HG03469 (cell line): ENCODE data around the gene OSCP1.

Experiments
- ATAC-seq: cut with Tn5 transposase; IDR thresholded peaks from one replicate; pipeline ENCODE4 v1.9.1; 2021; ENCODE audit warnings: mild to moderate bottlenecking, moderate library complexity, moderate number of reproducible peaks; ENCODE audit not compliant: unreplicated experiment

Gene OSCP1

DNA sequence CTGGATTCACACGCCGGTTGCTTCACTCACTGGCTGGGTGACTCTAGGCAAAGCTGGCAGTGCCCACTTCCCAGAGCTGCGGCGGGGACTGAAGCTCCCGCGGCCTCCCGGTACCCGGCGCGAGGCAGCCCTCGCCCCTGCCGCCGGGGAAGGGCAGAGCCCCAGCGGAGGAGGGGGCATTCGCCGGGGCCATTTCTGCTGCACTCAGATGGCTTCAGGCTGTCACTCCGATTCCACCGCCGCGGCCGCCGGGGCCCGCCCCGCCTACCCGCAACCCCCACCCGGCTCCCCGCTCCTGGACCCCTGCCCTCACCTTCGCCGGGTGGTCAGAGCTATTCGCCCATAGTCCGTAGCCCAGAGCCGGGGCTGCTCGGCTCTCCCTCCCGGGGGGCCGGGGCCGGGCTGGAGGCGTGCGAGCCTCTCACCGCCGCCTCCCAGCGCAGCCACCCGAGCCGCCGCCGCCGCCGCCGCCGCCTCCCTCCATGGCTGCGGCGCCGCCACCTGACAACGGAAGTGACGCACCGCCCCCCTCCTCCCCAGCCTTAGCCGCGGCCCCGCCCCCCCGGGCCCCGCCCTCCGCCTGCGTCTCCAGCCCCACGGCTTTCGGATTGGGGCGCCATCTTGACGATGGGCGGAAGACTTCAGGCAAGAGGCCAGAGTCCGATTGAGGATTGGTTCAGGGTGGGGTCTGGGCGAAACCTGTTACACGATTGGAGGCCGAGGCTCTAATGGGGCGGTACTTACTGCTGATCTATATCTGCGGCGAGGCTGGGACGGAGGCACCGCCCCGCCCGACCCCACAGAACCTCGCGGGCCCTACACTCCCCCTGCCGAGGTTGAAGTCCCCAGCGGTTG lies 64.6 kb downstream of the OSCP1 start, which contains the start of gene STK40:
STK40 (minus strand) TSS at position 515 of the 855 bp plus-strand sequence. CDS start 24,592 bp downstream, outside the sequence.
- ATAC-seq = peak; percentile 55

DNA sequence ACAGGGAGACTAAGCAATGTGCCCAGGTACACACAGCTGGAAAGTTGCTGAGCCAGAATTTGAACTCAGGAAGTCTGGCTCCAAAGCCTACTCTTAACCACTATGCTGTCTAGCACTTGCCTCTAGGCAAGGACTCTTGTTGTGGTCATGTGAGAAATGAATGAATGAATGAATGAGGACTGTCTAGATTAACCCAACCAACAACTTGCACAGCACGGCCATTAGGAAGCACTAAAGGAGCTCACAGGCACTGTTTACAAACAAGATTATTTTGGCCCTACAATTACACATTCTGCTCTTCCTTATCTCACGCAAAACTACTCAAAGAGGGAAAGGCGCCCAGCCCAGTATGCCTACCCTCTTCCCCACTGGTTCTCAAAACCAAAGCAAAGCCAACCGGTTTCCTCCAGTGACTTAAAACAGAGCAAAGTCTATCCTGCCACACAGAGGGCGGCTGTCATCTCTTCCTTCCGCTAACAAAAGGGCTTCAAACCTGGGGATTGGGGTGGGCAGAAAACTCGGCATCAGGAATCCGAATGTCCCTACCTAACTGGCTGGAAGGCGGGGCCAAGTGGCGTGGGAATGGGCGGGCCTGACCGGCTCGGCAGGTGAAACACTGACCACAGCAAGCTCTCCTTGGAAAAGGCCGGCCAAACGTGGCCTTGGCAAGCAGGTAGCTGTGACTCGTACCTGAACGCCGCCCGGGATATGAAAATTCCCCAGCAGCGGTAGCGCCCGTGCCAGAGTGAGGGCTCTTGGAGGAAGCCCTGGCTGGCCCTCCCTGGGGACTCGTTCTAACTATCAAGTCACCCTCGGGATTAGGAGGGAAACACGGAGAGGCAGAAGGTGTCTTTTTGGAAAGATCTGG lies 65.5 kb downstream of the OSCP1 start:
- ATAC-seq = peak; percentile 7

DNA sequence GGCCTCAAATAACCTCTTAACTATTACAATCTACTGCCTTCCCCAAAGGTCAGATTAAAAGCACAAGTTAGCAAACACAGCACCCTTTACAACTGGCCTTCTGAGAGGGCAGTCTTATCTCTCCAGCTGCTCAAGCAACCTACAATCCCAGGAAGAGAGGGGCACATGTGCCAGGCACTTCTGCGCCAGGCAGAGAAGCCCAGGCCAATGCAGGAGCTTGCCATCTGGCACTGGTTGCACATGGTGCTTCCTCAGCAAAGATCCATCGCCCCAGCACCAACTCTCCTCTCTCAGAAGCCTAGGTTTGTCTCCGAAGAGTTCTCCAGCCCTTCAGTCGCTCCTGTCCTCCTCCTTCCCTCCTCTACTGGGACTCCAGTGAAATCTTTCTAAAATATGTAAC lies 67.0 kb downstream of the OSCP1 start:
- no peak for ATAC-seq

DNA sequence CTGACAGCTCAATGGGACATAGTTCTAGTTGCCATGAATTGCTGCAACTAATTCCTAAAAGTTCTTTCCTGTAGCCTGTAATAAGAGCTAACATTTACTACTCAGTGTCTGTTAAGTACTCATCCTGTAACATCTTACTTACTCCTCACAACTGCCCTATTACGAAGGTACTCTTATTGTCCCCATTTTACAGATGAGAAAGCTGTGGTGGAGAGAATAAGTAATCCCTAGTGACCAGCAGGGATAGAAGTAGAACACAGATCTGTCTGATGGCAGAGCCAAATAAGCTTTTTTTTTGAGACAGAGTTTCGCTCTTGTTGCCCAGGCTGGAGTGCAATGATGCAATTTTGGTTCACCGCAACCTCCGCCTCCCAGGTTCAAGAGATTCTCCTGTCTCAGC lies 67.6 kb downstream of the OSCP1 start:
- no peak for ATAC-seq

DNA sequence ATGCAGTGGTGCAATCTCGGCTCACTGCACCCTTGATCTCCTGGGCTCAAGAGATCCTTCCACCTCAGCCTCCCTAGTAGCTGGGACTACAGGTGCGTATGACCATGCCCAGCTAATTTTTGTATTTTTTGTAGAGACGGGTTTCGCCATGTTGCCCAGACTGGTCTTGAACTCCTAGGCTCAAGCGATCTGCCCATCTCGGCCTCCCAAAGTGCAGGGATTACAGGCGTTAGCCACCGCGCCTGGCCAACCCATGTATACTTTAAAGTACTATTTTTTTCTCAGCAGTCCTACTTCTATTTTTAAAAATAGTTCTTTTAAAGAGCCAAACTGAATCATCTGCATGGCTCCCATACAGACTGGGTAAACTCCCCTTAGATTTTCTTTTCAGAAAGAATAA lies 68.0 kb downstream of the OSCP1 start:
- ATAC-seq = no peak

DNA sequence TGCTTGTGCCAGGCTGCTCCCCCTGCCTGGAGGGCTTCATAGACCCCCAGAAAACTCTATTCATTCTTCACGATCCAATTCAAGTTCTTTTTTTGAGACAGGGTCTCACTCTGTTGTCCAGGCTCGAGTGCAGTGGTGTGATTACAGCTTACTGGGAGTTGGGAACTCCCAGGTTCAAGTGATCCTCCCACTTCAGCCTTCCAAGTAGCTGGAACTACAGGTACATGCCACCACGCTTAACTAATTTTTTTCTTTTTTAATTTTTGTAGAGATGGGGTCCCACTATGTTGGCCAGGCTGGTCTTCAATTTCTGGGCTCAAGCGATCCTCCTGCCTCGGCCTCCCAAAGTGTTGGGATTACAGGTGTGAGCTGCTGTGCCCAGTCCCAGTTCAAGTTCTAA lies 68.8 kb downstream of the OSCP1 start:
- no peak for ATAC-seq

DNA sequence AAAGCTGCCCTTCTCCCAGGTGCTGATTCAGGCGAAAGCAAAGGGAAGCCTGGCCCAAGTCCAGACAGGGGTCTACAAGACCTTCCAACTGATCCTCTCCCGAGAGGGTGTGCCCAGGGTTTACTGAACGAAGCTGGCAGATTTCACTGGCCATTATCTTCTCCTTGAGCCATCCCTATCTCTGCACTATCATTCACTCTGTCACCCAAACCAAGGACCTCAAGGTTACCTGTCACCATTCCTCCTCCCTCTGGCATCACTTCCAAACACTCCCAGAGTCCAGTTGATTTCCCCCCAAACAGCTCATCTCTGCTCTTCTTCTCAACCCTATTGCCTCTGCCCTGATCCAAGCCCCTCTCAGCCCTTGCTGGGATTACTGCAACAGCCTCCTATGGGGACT lies 69.5 kb downstream of the OSCP1 start:
- ATAC-seq = no peak

DNA sequence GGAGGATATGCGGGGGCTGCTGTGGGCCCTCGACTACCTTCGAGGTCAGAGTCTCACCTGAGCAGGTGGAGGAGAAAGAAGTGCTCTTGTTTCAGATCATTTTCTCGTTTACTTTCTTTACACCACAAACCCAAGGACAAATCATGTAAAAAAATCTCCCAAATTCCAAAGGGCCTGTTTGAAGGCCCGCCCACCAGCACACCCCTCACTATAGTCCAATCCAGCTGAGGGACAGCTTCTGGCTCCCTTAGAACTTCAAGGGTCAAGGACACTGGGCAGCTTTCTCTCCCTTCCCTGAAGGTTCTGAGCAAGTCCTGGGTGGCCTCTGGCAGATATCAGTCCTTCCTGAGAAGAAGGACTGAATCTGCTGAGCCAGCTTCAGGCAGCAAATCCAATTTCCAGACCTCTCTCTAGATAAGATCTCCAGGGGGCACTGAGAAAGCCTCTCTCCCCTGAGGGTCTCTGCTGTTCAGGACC lies 70.1 kb downstream of the OSCP1 start:
- ATAC-seq = no peak

DNA sequence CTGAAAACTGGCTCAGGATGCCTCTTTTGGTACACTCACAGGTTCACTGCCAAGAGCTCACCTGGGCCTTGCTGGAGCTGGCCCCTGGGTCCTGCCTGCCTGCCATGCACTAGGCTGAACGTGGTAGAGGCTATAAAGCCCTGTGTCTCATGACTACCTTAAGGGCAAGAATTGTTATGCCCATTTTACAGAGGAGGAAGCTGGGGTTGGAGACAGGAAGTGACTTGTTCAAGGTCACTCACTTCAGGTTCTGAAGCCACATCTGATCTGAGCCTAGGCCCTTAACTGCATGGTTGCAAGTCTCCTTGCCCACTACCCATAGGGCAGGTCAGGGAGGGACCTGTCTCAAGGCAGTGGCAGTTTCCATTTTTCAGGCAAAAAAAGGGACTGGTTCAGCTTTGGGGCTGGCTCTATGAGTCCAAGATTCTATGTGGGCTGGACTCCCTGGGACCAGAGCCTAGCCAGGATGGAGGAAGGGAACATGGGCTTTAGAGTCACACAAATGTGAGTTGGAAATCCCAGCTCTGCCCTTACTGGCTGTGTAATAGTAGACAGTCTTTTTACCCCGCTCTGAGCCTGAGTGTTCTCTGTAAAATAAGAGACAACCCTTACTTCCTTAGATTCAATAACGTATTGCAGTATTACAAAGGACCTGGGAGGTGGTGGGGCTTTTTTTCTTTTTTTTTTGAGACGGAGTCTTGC lies 72.3 kb downstream of the OSCP1 start:
- no peak for ATAC-seq

DNA sequence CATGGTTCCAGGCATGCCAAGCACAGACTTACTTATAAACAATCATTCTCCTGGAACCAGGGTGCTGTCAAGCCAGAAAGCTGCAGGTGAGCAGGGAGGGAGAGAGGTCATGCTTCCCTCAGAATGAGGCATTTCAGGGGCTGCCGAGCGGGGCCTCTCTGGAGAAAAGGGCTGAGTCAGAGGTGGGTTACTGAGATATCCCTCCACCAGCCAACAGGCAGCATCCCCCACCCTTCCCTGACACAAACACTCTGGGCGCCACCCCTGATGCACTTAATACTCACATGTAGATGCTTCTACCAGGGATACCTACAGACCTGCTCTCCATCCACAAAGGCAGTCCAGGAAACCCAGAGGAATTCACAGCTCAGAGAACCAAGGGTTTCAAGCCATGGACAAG lies 77.6 kb downstream of the OSCP1 start:
- ATAC-seq = no peak

DNA sequence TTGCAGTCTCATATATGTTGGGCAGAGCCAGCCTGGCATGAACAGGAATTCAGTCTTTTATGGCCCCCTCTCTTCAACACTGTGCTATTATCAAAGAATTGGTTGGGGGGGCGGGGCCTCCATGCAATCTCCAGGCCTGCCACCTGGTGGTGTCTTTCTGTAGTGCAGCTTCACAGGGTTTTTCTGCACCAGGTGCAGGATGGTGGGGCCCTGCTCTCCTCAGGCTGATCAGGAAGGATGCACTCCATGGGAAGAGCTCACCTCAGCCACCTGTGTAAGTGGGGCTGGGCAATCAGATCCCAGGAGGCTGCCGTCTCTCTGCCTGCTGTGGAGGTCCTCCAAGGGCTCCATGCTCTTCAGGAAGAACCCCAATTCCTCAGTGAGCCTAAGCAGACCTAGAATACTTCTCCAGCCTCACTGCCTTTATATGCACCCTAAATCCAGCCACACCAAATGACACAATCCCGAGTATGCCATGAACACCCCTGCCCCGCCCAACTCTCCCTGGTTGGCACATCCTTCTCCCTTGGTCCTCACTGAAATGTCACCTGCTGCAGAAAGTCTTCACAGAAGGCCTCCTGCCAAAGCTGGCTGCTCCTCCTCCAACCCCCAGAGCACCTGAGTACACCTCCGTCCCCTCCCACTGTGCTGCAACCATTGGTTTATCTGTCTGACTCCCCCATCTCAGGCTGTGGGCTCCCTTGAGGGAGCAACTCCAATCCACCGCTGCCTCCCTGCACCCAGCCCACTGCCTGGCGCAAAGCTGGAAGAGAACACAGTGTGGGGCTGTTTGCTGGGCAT lies 81.0 kb downstream of the OSCP1 start:
- no peak for ATAC-seq
